Raji (cell line): ENCODE measurements around the gene RNPEPL1.

Source experiments
- POLR2A ChIP-seq: IDR thresholded peaks from 2 replicates; pipeline ENCODE4 v1.6.1; 2011; ENCODE audit warnings: low read depth, low read length, control low read depth; ENCODE audit not compliant: insufficient read depth

Gene RNPEPL1

GRCh38 chr2:240578488-240578887 is 10.2 kb downstream of the RNPEPL1 start:
- TF ChIP-seq POLR2A: no peak

- no peak for TF ChIP-seq POLR2A
Measured at GRCh38 chr2:240579071-240579762, 10.9 kb downstream of the RNPEPL1 start.

GRCh38 chr2:240579771-240580614 is 11.7 kb downstream of the RNPEPL1 start:
- 0 out of 2 replicates have a peak, but pooled peaks have one; percentile 24 for TF ChIP-seq POLR2A

- TF ChIP-seq POLR2A: no peak
Measured at GRCh38 chr2:240581811-240582210, 13.5 kb downstream of the RNPEPL1 start.

- no peak for TF ChIP-seq POLR2A
Measured at GRCh38 chr2:240582781-240583180, 14.5 kb downstream of the RNPEPL1 start.

GRCh38 chr2:240583774-240584173 is 15.5 kb downstream of the RNPEPL1 start:
- TF ChIP-seq POLR2A: no peak; the same call in 1 of the 2 replicates

- peak; percentile 88 for TF ChIP-seq POLR2A
Measured at GRCh38 chr2:240584486-240585031, 16.3 kb downstream of the RNPEPL1 start.

- TF ChIP-seq POLR2A: peak; percentile 49; the same call in 1 of the 2 replicates
Measured at GRCh38 chr2:240585101-240585500, 16.8 kb downstream of the RNPEPL1 start.

GRCh38 chr2:240585681-240586197 is 17.5 kb downstream of the RNPEPL1 start:
- no peak for TF ChIP-seq POLR2A

- TF ChIP-seq POLR2A: peak; percentile 79
Measured at GRCh38 chr2:240586198-240586918, 18.1 kb downstream of the RNPEPL1 start, which contains the start of gene CAPN10. Gene CAPN10 (plus strand): TSS chr2:240586734. CDS start chr2:240586912, 178 bp downstream.

- TF ChIP-seq POLR2A: peak; percentile 30; the same call in 1 of the 2 replicates
Measured at GRCh38 chr2:240586919-240587800, 18.9 kb downstream of the RNPEPL1 start.

GRCh38 chr2:240588006-240588655 is 19.8 kb downstream of the RNPEPL1 start:
- no peak for TF ChIP-seq POLR2A

GRCh38 chr2:240588669-240589068 is 20.4 kb downstream of the RNPEPL1 start:
- no peak for TF ChIP-seq POLR2A

- no peak for TF ChIP-seq POLR2A
Measured at GRCh38 chr2:240589375-240589774, 21.1 kb downstream of the RNPEPL1 start.
